HL-60 (cell line): ENCODE data around the gene PIWIL4.

Experiments used
- DNase-seq, 2 experiments: peaks; one replicate each; pipeline ENCODE4 v3.0.0-alpha.2; 2010 to 2020; ENCODE audit warnings: low read depth in 1 of 2, low spot score in 1 of 2
- H3K27ac ChIP-seq: fragments of 250-450 bp; sonication (Bioruptor Pico); replicated peaks from 2 replicates; pipeline ENCODE4 v1.5.1; 2020; ENCODE audit warnings: mild to moderate bottlenecking, moderate library complexity
- H3K27me3 ChIP-seq: fragments of 250-450 bp; sonication (Bioruptor Pico); 2 replicates; pipeline ENCODE4 v1.5.1; 2021; ENCODE audit warnings: mild to moderate bottlenecking, moderate library complexity; ENCODE audit not compliant: insufficient read depth, poor library complexity, severe bottlenecking
- H3K4me3 ChIP-seq: replicated peaks from 2 replicates; pipeline ENCODE4 v1.5.1; 2011; ENCODE audit warnings: mild to moderate bottlenecking, control low read depth, low read length; ENCODE audit not compliant: insufficient read depth
- GABPA ChIP-seq: IDR thresholded peaks from 2 replicates; pipeline ENCODE4 v1.6.1; 2012; ENCODE audit warnings: low read depth
- POLR2AphosphoS5 ChIP-seq: IDR thresholded peaks from 2 replicates; pipeline ENCODE4 v1.6.1; 2012; ENCODE audit warnings: low read depth
- SPI1 ChIP-seq: IDR thresholded peaks from 2 replicates; pipeline ENCODE4 v1.6.1; 2012; ENCODE audit warnings: low read depth, mild to moderate bottlenecking, borderline replicate concordance
- TF ChIP-seq, protein P1 (sequence below): IDR thresholded peaks from one replicate; pipeline ENCODE4 v1.5.1; 2011; ENCODE audit warnings: low read length, control low read depth, inconsistent platforms; ENCODE audit not compliant: insufficient read depth
- TF ChIP-seq, protein P2 (sequence below): IDR thresholded peaks from 2 replicates; pipeline ENCODE4 v1.6.1; 2012; ENCODE audit warnings: low read depth; ENCODE audit not compliant: insufficient replicate concordance

The PIWIL4 gene

DNA sequence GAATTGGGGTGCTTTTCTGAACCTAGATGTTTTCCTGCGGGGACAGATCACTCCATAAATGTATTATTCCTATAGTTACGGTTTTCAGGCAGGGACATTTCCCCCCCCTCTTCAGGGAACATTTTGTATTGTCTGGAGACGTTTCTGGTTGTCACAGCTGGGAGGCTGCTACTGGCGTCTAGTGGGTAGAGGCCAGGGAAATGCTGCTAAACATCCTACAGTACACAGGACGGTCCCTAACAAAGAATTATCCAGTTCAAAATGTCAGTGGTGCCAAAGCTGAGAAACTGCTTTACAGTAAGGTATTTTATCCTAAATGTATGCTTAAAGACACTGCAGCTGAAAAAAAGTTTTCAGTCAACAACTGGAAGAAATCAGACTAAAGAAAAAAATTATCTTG lies 19.4 kb downstream of the PIWIL4 start:
- TF ChIP-seq, protein P1, sequence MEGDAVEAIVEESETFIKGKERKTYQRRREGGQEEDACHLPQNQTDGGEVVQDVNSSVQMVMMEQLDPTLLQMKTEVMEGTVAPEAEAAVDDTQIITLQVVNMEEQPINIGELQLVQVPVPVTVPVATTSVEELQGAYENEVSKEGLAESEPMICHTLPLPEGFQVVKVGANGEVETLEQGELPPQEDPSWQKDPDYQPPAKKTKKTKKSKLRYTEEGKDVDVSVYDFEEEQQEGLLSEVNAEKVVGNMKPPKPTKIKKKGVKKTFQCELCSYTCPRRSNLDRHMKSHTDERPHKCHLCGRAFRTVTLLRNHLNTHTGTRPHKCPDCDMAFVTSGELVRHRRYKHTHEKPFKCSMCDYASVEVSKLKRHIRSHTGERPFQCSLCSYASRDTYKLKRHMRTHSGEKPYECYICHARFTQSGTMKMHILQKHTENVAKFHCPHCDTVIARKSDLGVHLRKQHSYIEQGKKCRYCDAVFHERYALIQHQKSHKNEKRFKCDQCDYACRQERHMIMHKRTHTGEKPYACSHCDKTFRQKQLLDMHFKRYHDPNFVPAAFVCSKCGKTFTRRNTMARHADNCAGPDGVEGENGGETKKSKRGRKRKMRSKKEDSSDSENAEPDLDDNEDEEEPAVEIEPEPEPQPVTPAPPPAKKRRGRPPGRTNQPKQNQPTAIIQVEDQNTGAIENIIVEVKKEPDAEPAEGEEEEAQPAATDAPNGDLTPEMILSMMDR = no peak
- no peak for TF ChIP-seq SPI1
- no peak for TF ChIP-seq GABPA
- no peak for TF ChIP-seq POLR2AphosphoS5
- TF ChIP-seq, protein P2, sequence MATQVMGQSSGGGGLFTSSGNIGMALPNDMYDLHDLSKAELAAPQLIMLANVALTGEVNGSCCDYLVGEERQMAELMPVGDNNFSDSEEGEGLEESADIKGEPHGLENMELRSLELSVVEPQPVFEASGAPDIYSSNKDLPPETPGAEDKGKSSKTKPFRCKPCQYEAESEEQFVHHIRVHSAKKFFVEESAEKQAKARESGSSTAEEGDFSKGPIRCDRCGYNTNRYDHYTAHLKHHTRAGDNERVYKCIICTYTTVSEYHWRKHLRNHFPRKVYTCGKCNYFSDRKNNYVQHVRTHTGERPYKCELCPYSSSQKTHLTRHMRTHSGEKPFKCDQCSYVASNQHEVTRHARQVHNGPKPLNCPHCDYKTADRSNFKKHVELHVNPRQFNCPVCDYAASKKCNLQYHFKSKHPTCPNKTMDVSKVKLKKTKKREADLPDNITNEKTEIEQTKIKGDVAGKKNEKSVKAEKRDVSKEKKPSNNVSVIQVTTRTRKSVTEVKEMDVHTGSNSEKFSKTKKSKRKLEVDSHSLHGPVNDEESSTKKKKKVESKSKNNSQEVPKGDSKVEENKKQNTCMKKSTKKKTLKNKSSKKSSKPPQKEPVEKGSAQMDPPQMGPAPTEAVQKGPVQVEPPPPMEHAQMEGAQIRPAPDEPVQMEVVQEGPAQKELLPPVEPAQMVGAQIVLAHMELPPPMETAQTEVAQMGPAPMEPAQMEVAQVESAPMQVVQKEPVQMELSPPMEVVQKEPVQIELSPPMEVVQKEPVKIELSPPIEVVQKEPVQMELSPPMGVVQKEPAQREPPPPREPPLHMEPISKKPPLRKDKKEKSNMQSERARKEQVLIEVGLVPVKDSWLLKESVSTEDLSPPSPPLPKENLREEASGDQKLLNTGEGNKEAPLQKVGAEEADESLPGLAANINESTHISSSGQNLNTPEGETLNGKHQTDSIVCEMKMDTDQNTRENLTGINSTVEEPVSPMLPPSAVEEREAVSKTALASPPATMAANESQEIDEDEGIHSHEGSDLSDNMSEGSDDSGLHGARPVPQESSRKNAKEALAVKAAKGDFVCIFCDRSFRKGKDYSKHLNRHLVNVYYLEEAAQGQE = no peak
- Histone ChIP-seq H3K27ac (no peak overlapping the region), H3K27me3 (no peaks in the 10 kb centered on the region), H3K4me3 (no peak overlapping the region)
- DNase-seq = no peak

DNA sequence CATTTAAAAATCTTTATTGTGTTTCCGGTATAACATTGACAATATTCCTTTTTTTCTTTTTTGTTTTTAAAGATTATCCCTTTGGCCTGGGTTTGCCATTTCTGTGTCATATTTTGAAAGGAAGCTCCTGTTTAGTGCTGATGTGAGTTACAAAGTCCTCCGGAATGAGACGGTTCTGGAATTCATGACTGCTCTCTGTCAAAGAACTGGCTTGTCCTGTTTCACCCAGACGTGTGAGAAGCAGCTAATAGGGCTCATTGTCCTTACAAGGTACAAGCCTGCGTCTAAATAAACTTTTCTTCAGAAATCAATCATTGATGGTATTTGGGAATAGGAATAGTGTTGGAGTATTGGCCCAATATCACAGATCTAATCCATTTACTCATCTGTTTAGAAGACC lies 19.8 kb downstream of the PIWIL4 start:
- Histone ChIP-seq H3K27me3 (no peaks in the 10 kb centered on the region), H3K4me3 (no peak overlapping the region), H3K27ac (no peak overlapping the region)
- TF ChIP-seq SPI1 (no peak), POLR2AphosphoS5 (no peak), GABPA (no peak)
- TF ChIP-seq, protein P2 = no peak
- TF ChIP-seq, protein P1 = no peak
- no peak for DNase-seq

DNA sequence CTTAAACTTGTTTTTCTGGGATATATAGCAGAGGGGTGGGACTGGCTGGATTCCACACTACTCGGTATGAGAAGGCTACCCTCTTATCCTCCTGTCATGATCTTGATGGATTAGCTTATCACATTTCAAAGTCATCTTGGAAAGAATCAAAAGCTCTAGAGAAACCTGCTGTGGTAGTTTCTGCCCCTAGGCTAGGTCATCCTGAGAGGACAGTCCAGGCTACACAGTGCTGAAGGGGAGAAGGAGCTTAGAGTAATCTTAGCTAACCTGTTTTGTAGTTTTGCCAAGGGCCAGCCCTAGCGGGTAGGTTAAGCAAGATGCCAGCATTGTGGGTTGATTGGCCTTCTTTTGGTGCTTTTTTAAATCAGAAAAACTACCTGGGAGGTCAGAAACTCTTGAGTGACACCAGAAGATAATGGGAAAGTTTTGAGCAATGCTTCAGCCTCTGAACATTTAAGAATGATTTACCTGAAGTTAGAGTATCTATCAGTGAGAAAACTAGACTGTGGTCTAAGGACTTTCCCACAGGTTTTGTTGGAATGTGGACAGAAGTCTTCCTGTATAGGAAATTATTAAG lies 21.3 kb downstream of the PIWIL4 start:
- DNase-seq = no peak
- H3K27me3 ChIP-seq = no peaks in the 10 kb centered on the region
- H3K27ac ChIP-seq = no peak overlapping the region
- no peak overlapping the region for H3K4me3 ChIP-seq
- TF ChIP-seq GABPA (no peak), POLR2AphosphoS5 (no peak), SPI1 (no peak)
- TF ChIP-seq, protein P2 = no peak
- TF ChIP-seq, protein P1 = no peak
